Measurements from ENCODE around the gene FAM219A. TPM values are rescaled to one million over a fixed set of nuclear protein-coding genes. Genes with fewer than 3 reads are reported as not detected.

Gene FAM219A
- total RNA-seq, 4 donors from 2014 or later: 12.6 to 19.2 (median 17.0) TPM

- H3K9me3 ChIP-seq: no peaks in the 10 kb centered on the region
- WGBS: 73% methylated on average over 2 of the region's 2 CpGs
- no peak for DNase-seq (ENCODE audit: extremely low spot score)
- no peak for TF ChIP-seq CTCF (IDR thresholded peaks at IDR 0.05)
- TF ChIP-seq POLR2AphosphoS5 (IDR thresholded peaks at IDR 0.05): no peak
- TF ChIP-seq EP300 (IDR thresholded peaks at IDR 0.05): no peak
- no peak for TF ChIP-seq POLR2A (IDR thresholded peaks at IDR 0.05; ENCODE audit: low read depth)
- H3K4me3 ChIP-seq: no peak overlapping the region
- peaks cover 0 to 10% (median 5%) of the 10 kb centered on the region in 4 donors for H3K4me1 ChIP-seq
- H3K27ac ChIP-seq (replicated peaks in 1 of 4): no peak overlapping the region
- intact Hi-C loops (cut with DNase I): no loop called here
- no peaks in the 10 kb centered on the region for H3K36me3 ChIP-seq
- H3K27me3 ChIP-seq: no peaks in the 10 kb centered on the region
Observed at GRCh38 chr9:34463901-34464232, 5.5 kb upstream of the FAM219A start.

- intact Hi-C loops (cut with DNase I): no loop called here
- Histone ChIP-seq H3K27ac (replicated peaks in 1 of 4) (no peak overlapping the region), H3K27me3 (no peaks in the 10 kb centered on the region), H3K36me3 (no peaks in the 10 kb centered on the region), H3K9me3 (no peaks in the 10 kb centered on the region), H3K4me3 (no peak overlapping the region), H3K4me1 (peaks cover 0 to 13% (median 8%) of the 10 kb centered on the region in 4 donors)
- no peak for DNase-seq (ENCODE audit: extremely low spot score)
- TF ChIP-seq EP300 (IDR thresholded peaks at IDR 0.05): no peak
- TF ChIP-seq POLR2A (IDR thresholded peaks at IDR 0.05; ENCODE audit: low read depth): no peak
- TF ChIP-seq POLR2AphosphoS5 (IDR thresholded peaks at IDR 0.05): no peak
- TF ChIP-seq CTCF (IDR thresholded peaks at IDR 0.05): no peak
- 44% methylated on average over 5 of the region's 5 CpGs for WGBS
Observed at GRCh38 chr9:34463098-34463900, 4.9 kb upstream of the FAM219A start.

GRCh38 chr9:34459941-34460340 is 1.6 kb upstream of the FAM219A start:
- Histone ChIP-seq H3K27me3 (no peaks in the 10 kb centered on the region), H3K36me3 (no peaks in the 10 kb centered on the region), H3K4me3 (no peak overlapping the region), H3K9me3 (no peaks in the 10 kb centered on the region), H3K27ac (replicated peaks in 1 of 4) (no peak overlapping the region), H3K4me1 (peaks cover 24 to 40% (median 36%) of the 10 kb centered on the region in 4 donors)
- 64% methylated on average over 3 of the region's 3 CpGs for WGBS
- DNase-seq (ENCODE audit: extremely low spot score): no peak
- intact Hi-C loops (cut with DNase I): loop anchor here (5.0 kb wide), 1 partner anchor 152 kb away; the partner anchor contains the start of gene RPP25L
- no peak for TF ChIP-seq CTCF (IDR thresholded peaks at IDR 0.05)
- no peak for TF ChIP-seq EP300 (IDR thresholded peaks at IDR 0.05)
- no peak for TF ChIP-seq POLR2A (IDR thresholded peaks at IDR 0.05; ENCODE audit: low read depth)
- no peak for TF ChIP-seq POLR2AphosphoS5 (IDR thresholded peaks at IDR 0.05)

- intact Hi-C loops (cut with DNase I): loop anchor here (5.0 kb wide), 1 partner anchor 153 kb away; the partner anchor contains the start of gene RPP25L
- Histone ChIP-seq H3K36me3 (no peaks in the 10 kb centered on the region), H3K27me3 (no peaks in the 10 kb centered on the region), H3K9me3 (no peaks in the 10 kb centered on the region), H3K4me3 (no peak overlapping the region), H3K27ac (replicated peaks in 1 of 4) (no peak overlapping the region), H3K4me1 (peaks cover 30 to 45% (median 41%) of the 10 kb centered on the region in 4 donors)
- WGBS: 81% methylated on average over 14 of the region's 14 CpGs
- DNase-seq (ENCODE audit: extremely low spot score): no peak
- TF ChIP-seq CTCF (IDR thresholded peaks at IDR 0.05) (no peak), POLR2A (IDR thresholded peaks at IDR 0.05; ENCODE audit: low read depth) (no peak), EP300 (IDR thresholded peaks at IDR 0.05) (no peak), POLR2AphosphoS5 (IDR thresholded peaks at IDR 0.05) (no peak)
Observed at GRCh38 chr9:34459356-34459755, 986 bp upstream of the FAM219A start.

Measured in esophagus muscularis mucosa (tissue), 4 donors.